ENCODE data around the gene BCHE.

Gene BCHE

GRCh38 chr3:165839296-165840076 is 2.3 kb upstream of the BCHE start:
- no peaks in the 10 kb centered on the region for H3K36me3 ChIP-seq (ENCODE audit: control insufficient read depth in 2 of 2, insufficient read depth in 1 of 2, low read length in 2 of 2)
- POLR2A ChIA-PET, result no interaction called here
- TF ChIP-seq KLF16 (tag by site-specific recombination; IDR thresholded peaks at IDR 0.05) (no peak), TRIM28 (IDR thresholded peaks at IDR 0.05; ENCODE audit: borderline replicate concordance, low read length) (peak; percentile 44), SETDB1 (IDR thresholded peaks at IDR 0.05; ENCODE audit: insufficient read length, low read length) (peak; percentile 18)
- no peaks in the 10 kb centered on the region for H3K9me3 ChIP-seq (ENCODE audit: control insufficient read depth, insufficient read depth, low read depth, low read length)
- CTCF ChIA-PET, result interaction anchor here (0.6 kb wide), 1 partner anchor 171 kb away, joined by 4 read pairs; no protein-coding TSS in a partner anchor
- H3K4me3 ChIP-seq (ENCODE audit: low read depth, low read length), result no peak overlapping the region
- H3K27ac ChIP-seq (ENCODE audit: extremely low read depth, low read depth, low read length), result no peak overlapping the region
- no peaks in the 10 kb centered on the region for H3K4me1 ChIP-seq (ENCODE audit: control insufficient read depth, insufficient read depth, low read length)

- ChIA-PET POLR2A (no interaction called here), CTCF (interaction anchor here (0.6 kb wide), 2 partner anchors 19 to 748 kb away, joined by 3 read pairs; no protein-coding TSS in a partner anchor)
- Histone ChIP-seq H3K4me3 (ENCODE audit: low read depth, low read length) (no peak overlapping the region), H3K4me1 (ENCODE audit: control insufficient read depth, insufficient read depth, low read length) (no peaks in the 10 kb centered on the region), H3K9me3 (ENCODE audit: control insufficient read depth, insufficient read depth, low read depth, low read length) (no peaks in the 10 kb centered on the region), H3K36me3 (ENCODE audit: control insufficient read depth in 2 of 2, insufficient read depth in 1 of 2, low read length in 2 of 2) (no peaks in the 10 kb centered on the region), H3K27ac (ENCODE audit: extremely low read depth, low read depth, low read length) (no peak overlapping the region)
- TF ChIP-seq ZNF138 (tag by site-specific recombination; IDR thresholded peaks at IDR 0.05; ENCODE audit: borderline replicate concordance), result no peak
- TF ChIP-seq ZNF549 (tag by site-specific recombination; IDR thresholded peaks at IDR 0.05), result no peak
- TF ChIP-seq ZNF140 (tag by site-specific recombination; IDR thresholded peaks at IDR 0.05), result no peak
- TF ChIP-seq KLF9 (tag by site-specific recombination; IDR thresholded peaks at IDR 0.05; ENCODE audit: low read depth), result no peak
- TF ChIP-seq ZNF677 (tag by site-specific recombination; IDR thresholded peaks at IDR 0.05), result no peak
- no peak for TF ChIP-seq ZNF239 (tag by site-specific recombination; IDR thresholded peaks at IDR 0.05)
- no peak for TF ChIP-seq ZNF133 (tag by site-specific recombination; IDR thresholded peaks at IDR 0.05)
- no peak for TF ChIP-seq OSR2 (tag by site-specific recombination; IDR thresholded peaks at IDR 0.05)
- no peak for TF ChIP-seq ZNF514 (tag by site-specific recombination; IDR thresholded peaks at IDR 0.05)
- no peak for TF ChIP-seq ZNF658 (tag by site-specific recombination; IDR thresholded peaks at IDR 0.05)
- no peak for TF ChIP-seq ZBTB8A (tag by site-specific recombination; IDR thresholded peaks at IDR 0.05)
- TF ChIP-seq ZNF394 (tag by site-specific recombination; IDR thresholded peaks at IDR 0.05; ENCODE audit: borderline replicate concordance), result no peak
- TF ChIP-seq ZNF830 (tag by site-specific recombination; IDR thresholded peaks at IDR 0.05; ENCODE audit: low read depth), result no peak
- TF ChIP-seq ZNF571 (tag by site-specific recombination; IDR thresholded peaks at IDR 0.05), result no peak
- TF ChIP-seq ZNF610 (tag by site-specific recombination; IDR thresholded peaks at IDR 0.05; ENCODE audit: borderline replicate concordance), result no peak
- TF ChIP-seq ZNF132 (tag by site-specific recombination; IDR thresholded peaks at IDR 0.05; ENCODE audit: borderline replicate concordance), result no peak
- no peak for TF ChIP-seq ZNF221 (tag by site-specific recombination; IDR thresholded peaks at IDR 0.05; ENCODE audit: borderline replicate concordance)
- no peak for TF ChIP-seq ZFP69B (tag by site-specific recombination; IDR thresholded peaks at IDR 0.05)
- TF ChIP-seq ZNF24 (tag by site-specific recombination; IDR thresholded peaks at IDR 0.05), result no peak
Observed at GRCh38 chr3:165837801-165838200, 578 bp upstream of the BCHE start.

GRCh38 chr3:165835431-165835830 is 1.8 kb downstream of the BCHE start:
- ChIA-PET CTCF (no interaction called here), POLR2A (no interaction called here)
- no peak overlapping the region for H3K4me3 ChIP-seq (ENCODE audit: low read depth, low read length)
- H3K27ac ChIP-seq (ENCODE audit: extremely low read depth, low read depth, low read length), result no peak overlapping the region
- H3K4me1 ChIP-seq (ENCODE audit: control insufficient read depth, insufficient read depth, low read length), result no peaks in the 10 kb centered on the region
- no peaks in the 10 kb centered on the region for H3K36me3 ChIP-seq (ENCODE audit: control insufficient read depth in 2 of 2, insufficient read depth in 1 of 2, low read length in 2 of 2)
- H3K9me3 ChIP-seq (ENCODE audit: control insufficient read depth, insufficient read depth, low read depth, low read length), result no peaks in the 10 kb centered on the region
- TF ChIP-seq ZSCAN30 (tag by site-specific recombination; IDR thresholded peaks at IDR 0.05) (no peak), KLF9 (tag by site-specific recombination; IDR thresholded peaks at IDR 0.05; ENCODE audit: low read depth) (no peak), OVOL3 (tag by site-specific recombination; IDR thresholded peaks at IDR 0.05) (no peak), KLF10 (tag by site-specific recombination; IDR thresholded peaks at IDR 0.05) (no peak), SCRT1 (tag by site-specific recombination; IDR thresholded peaks at IDR 0.05; ENCODE audit: borderline replicate concordance) (no peak), GFI1B (tag by site-specific recombination; IDR thresholded peaks at IDR 0.05) (no peak), ZNF266 (tag by site-specific recombination; IDR thresholded peaks at IDR 0.05; ENCODE audit: low read depth) (no peak), SP7 (tag by site-specific recombination; IDR thresholded peaks at IDR 0.05) (no peak), ZSCAN4 (tag by site-specific recombination; IDR thresholded peaks at IDR 0.05) (no peak), ZNF48 (tag by site-specific recombination; IDR thresholded peaks at IDR 0.05) (no peak), INSM2 (tag by site-specific recombination; IDR thresholded peaks at IDR 0.05) (no peak), BCL11B (tag by site-specific recombination; IDR thresholded peaks at IDR 0.05; ENCODE audit: low read depth) (no peak)
